Stimulated activated CD4-positive, alpha-beta T cell treated with anti-CD3 and anti-CD28 coated beads, Interleukin-2, amount 100 ng/mL, for 24 hours (primary cell): ENCODE data around the gene PNPLA7.

Experiments
- DNase-seq, 2 donors: peaks; one replicate each; pipeline ENCODE4 v3.0.0-alpha.2; 2020

The PNPLA7 gene

DNA sequence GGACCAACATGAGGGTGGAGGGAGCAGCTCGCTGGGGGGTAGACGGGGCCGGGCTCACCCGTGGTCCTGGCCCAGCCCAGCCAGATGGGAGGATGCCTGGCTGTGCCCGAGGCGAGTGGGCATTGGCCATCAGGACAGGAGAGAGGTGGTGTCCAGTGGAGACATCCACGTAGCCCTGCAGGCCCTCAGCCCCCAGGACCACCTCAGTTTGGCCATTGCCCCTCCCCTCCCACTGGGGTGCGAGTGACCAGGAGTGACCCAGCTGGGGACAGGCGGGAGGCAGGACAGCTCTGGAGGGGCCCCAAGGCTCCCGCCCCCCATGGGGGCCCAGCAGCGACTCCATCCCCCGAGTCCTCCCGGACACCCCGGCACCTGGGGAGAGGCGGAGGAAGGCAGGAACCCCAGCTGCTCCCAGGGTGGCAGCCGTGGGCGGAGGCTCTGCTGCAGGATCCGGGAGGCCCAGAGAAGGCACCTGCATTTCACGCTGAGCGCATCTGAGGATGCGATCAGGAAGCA is 118.7 kb downstream of the PNPLA7 start:
- no peak for DNase-seq

GRCh38 chr9:137430723-137431415 is 119.3 kb downstream of the PNPLA7 start:
- DNase-seq, result no peak

- DNase-seq, result no peak
Measured at GRCh38 chr9:137429974-137430722, 120.1 kb downstream of the PNPLA7 start.

DNA sequence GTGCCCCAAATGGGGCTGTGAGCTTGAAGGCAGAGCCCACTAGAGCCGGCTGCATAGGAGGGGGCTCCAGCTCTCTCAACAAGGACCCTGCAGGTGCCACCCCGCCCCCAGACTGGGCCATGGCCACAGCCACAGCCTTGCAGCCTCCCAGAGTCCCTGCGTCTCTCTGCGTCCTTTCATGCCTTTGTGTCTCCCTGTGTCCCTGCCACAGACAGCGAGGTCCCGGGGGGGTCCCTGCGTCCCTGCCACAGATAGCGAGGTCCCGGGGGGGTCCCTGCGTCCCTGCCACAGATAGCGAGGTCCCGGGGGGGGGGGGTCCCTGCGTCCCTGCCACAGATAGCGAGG is 120.7 kb downstream of the PNPLA7 start:
- no peak for DNase-seq

DNA sequence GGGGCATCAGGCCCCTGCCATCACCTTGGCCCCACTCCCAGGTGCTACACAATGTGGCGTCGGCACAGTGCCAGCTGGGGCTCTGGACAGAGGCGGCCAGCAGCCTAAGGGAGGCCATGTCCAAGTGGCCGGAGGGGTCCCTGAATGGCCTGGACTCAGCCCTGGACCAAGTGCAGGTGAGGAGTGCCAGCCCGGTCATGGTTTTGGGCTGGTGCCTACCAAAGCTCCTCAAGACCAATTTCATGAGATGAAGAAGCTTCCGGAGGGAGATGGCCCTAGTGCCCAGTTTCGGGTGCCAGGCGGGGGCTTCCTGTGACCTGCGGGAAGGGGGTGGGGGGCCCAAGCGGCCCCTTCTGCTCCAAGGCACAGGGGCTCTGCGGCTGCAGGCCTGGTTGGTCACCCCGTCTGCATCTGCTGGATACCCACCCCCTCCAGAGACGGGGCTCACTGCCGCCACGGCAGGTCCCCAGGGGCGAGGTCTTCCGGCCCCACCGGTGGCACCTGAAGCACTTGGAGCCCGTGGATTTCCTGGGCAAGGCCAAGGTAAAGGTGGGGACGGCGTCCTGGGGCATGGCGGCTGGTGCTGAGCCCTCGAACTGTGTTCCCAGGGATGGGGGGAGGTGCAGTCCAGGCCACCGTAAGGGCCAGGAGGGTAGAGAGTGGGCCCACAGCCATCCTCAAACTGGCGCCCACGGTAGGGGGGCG is 121.2 kb downstream of the PNPLA7 start:
- no peak for DNase-seq

- DNase-seq, result no peak
Measured at GRCh38 chr9:137428311-137428630, 121.9 kb downstream of the PNPLA7 start.

DNA sequence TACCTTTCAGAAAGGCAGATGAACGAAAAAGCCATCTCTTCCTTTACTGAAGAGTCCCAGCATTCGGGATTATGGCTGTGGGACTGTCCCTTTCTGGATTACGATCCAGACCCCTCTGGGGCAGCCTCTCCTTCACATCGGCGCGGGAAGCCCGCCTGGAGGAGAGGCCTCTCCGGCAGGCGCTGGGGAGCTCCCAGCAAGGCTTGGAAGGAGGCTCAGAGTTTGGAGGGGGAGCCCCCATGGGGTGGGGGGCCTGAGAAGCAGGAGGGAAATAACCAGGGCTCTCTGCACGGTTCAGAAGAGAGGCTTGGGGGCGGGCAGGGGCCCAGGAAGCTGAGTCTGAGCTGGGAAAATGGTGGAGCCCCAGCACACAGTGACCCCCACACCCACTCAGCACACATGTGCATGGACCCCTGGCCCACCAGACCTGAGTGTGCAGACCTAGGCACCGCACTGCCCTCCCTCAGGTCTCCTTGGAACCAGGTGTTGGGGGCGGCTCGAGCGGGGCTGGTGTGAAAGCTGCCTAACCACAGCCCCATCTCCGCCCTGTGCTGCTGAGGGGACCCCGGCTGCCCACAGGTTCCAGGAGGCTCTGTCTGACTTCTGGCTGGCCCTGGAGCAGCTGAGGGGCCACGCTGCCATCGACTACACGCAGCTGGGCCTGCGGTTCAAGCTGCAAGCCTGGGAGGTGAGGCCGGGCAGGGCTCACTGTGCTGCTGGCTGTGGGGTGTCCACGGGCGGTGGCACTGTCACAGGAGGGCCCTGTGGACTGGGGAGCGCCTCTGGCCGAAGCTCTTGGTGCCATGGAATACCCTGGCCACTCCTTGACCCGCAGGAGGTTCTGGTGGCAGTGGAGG is 122.5 kb downstream of the PNPLA7 start:
- DNase-seq, result no peak

GRCh38 chr9:137426018-137426681 is 124.1 kb downstream of the PNPLA7 start:
- DNase-seq, result no peak

GRCh38 chr9:137423514-137424291 is 126.5 kb downstream of the PNPLA7 start:
- no peak for DNase-seq

DNA sequence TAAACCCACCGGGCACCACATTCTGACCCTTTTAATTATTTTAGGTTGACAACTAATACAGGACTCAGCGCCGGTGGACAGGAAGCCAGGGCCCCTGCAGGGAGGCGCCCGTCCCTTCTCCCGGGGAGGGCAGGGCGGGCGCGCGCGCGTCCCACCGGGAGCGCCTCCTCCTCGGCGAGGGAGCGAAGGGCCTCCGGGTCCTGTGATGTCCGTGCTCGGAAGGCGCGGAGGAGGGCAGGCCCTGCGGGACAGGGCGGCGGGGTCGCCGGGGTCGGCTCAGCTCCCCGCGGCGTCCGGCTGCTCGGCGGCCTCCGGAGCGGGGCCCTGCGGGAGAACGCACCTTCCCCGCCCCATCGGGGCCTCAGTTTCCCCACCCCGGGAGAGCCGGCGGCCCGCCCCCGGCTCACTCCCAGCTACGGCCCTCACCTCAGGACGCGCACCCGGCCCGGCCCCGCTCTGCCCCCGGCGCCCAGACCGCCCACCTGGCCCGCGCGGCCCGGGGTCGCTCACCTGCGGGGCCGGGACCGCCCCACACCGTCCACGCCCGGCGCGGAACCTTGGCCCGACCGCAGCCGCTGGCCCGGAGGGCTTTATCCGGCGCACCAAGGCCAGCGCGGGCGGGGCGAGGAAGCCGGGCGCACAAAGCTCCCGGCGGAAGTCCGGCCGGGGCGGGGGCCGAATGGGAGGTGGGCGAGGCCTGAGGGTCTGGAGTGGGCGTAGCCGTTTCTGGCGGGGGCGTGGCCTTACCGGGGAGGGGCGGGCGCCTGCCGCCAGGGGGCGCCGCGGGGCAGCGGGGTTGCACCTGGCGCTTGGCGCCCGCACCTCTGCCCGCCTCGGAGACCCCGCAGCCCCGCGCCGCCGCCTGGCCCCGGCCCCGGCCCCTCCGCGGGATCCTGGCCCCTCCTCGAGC is 127.3 kb downstream of the PNPLA7 start, which contains the start of the genes EXD3 and NOXA1:
Gene EXD3 (minus strand): TSS at position 559 of the 910 bp plus-strand sequence. CDS start 27,805 bp downstream, outside the sequence.
Gene NOXA1 (plus strand): TSS at position 790 of the 910 bp plus-strand sequence. CDS start 137 bp downstream, outside the sequence.
- DNase-seq, result peak; percentile 96 to 97

GRCh38 chr9:137421838-137422603 is 128.2 kb downstream of the PNPLA7 start:
- DNase-seq, result no peak

DNA sequence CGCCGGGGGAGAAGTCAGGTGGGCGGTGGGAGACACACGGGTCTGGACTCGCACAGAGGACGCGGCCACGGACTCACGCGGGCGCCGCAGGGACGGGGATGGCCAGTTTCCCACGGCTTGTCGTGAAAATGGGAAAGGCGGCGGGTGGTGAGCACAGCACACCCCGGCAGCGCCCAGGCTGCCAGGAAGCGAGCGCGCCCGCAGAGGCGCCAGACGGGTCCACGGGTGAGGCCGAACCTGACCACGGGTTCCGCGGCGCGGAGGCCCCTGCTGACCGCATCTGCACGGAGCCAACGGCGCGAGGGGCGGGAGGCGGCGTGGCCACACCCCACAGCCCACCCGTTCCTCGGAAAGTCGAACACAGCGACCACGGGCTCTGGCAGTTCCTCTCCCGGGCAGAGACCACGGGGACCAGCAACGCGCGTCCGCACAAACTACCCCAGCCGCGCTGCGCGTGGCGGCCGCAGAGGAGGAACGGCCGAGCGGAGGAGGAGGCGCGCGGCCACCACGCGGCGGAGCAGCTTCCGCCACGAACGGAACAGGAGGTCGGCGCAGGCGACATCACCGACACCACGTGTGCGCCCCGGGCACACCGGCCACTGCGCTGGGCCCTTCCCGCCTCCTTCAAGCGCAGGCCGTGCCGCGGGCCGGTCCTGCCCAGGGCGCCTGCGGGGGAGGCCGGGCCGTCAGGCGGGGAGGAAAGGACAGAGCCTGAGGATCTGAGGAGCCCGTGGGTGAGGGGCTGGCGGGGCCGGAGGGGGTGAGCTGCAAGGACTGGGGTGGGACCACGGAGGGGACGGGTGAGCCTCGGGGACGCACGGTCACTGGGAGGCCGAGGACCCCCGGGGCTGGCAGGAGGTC is 132.8 kb downstream of the PNPLA7 start:
- no peak for DNase-seq

DNA sequence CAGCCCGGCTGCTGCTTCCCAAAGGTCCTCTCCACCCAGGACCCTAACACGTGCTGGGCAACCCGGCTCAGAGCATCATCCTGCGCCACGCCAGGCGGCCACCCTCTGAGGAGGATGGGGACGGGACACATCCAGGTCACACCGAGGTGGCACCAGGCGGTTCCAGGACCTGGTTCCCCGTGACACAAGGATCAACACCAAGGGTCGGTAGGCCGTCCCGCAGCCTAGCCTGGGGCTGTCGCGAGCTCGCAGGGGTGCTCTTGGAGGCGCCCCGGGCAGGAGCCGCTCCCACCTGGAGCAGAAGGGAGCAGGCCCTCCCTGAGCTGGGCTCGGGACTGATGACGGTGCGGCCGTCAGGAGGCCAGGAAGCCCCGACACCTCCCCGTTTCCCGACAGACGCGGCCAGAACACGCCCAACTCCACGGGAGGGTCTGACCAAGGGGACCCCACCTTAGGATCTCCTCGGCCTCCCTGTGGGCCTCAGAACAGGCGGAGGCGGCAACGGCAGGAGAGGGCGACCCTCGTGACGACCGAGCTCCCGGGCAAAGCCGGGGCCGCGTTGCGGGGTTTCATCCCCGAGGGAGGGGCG is 133.5 kb downstream of the PNPLA7 start:
- no peak for DNase-seq

DNA sequence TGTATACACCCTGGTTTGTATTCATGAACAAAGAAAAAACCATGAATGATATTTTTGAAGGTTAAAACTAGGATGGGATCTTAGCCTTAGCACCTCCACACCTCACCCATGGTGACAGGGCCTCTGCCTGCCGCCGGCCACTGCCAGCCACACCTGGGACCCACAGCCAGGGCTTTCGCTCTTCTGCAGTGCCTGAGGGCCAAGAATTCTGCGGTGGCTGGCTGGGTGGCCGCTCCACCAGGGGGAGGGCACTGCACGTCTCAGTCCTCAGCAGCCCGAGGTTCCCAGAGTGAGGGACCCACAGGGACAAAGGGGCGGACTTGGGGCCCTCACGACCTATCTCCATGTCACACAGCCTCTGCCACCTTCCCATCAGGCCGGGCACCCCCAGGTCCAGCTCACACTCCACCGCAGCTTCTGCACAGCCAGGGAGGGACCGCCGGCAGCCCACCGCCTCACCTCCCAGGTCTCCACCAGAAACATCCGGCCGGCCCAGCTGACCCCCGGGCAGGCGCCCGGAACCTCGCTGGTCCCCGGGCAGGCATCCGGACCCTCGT is 134.1 kb downstream of the PNPLA7 start:
- DNase-seq, result no peak

GRCh38 chr9:137415451-137415850 is 134.8 kb downstream of the PNPLA7 start:
- DNase-seq, result no peak

- no peak for DNase-seq
Measured at GRCh38 chr9:137412431-137412830, 137.8 kb downstream of the PNPLA7 start.

- peak; percentile 34 to 59 for DNase-seq
Measured at GRCh38 chr9:137411645-137412380, 138.4 kb downstream of the PNPLA7 start.
